ENCODE measurements around the gene SRPX. TPM values are rescaled to one million over a fixed set of nuclear protein-coding genes. Genes with fewer than 3 reads are reported as not detected.

The SRPX gene
- total and polyA plus RNA-seq, 2 of the 13 experiments (the other 11 are each of a cell fraction or from before 2014, with no cell fraction given) = 0.30 TPM; not detected in 1

DNA sequence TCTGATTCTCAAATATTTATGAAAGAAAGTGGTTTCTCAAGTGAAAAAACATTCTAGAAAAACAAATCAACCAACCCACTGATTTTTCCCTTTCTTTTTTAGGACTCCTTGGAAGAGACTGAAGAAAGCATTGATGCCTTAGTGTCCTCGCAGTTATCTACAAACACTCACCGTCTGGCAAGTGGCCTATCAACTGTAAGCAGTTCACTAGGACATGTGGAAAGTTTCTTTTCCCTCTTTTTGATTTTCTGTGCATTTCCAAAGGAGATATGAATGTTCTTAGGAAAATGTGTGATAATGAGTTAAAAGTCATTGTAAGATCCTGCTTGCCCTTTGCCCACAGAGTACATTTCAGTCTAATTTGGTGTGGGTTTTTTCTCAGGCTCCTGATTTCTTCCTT is 118.4 kb downstream of the SRPX start (continued):
- TF ChIP-seq ZNF407 (CRISPR knock-in tag; IDR thresholded peaks at IDR 0.05; ENCODE audit: not compliant biosample characterization) = no peak
- TF ChIP-seq, protein P1, sequence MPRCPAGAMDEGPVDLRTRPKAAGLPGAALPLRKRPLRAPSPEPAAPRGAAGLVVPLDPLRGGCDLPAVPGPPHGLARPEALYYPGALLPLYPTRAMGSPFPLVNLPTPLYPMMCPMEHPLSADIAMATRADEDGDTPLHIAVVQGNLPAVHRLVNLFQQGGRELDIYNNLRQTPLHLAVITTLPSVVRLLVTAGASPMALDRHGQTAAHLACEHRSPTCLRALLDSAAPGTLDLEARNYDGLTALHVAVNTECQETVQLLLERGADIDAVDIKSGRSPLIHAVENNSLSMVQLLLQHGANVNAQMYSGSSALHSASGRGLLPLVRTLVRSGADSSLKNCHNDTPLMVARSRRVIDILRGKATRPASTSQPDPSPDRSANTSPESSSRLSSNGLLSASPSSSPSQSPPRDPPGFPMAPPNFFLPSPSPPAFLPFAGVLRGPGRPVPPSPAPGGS (CRISPR knock-in tag; IDR thresholded peaks at IDR 0.05) = no peak
- TF ChIP-seq, protein P2, sequence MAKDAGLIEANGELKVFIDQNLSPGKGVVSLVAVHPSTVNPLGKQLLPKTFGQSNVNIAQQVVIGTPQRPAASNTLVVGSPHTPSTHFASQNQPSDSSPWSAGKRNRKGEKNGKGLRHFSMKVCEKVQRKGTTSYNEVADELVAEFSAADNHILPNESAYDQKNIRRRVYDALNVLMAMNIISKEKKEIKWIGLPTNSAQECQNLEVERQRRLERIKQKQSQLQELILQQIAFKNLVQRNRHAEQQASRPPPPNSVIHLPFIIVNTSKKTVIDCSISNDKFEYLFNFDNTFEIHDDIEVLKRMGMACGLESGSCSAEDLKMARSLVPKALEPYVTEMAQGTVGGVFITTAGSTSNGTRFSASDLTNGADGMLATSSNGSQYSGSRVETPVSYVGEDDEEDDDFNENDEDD (CRISPR knock-in tag; IDR thresholded peaks at IDR 0.05; ENCODE audit: borderline replicate concordance) = no peak
- no peak for TF ChIP-seq ZNF350 (CRISPR knock-in tag; IDR thresholded peaks at IDR 0.05; ENCODE audit: borderline replicate concordance, low read depth)
- no peak for TF ChIP-seq CHD2 (IDR thresholded peaks at IDR 0.05; ENCODE audit: low read depth, low read length)
- no peak for TF ChIP-seq ZNF431 (CRISPR knock-in tag; IDR thresholded peaks at IDR 0.05; ENCODE audit: borderline replicate concordance, low read depth)
- no peak for TF ChIP-seq ZNF263 (CRISPR knock-in tag; IDR thresholded peaks at IDR 0.05)
